ENCODE results near the gene FXYD1.

The FXYD1 gene

GRCh38 chr19:35106898-35107541 lies 31.6 kb upstream of the FXYD1 start:
- FAIRE-seq (no peak), DNase-seq (ENCODE audit: low spot score) (no peak)

DNA sequence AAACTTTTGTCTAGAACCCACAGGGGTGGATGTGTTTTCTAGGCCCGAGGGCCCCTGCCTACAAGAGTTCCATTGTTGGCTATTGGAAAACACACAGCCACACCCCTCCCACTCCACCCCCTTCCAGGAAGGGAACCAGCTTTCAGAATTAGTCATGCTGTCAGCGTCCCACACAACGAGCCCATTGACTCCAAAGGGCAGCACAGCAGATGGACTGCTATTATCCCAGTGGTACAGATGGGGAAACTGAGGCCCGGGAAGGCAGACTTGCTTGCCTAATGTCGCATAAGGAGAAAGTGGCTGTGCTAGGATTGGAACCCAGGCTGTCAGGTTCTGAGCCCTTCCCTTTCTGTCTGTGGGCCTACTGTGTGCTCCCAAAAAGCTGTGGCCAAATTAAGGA lies 31.1 kb upstream of the FXYD1 start:
- no peak for FAIRE-seq

GRCh38 chr19:35108730-35109129 lies 29.9 kb upstream of the FXYD1 start:
- DNase-seq (ENCODE audit: low spot score) (no peak), FAIRE-seq (no peak)

More for the DNA sequence above, 31.1 kb upstream of the FXYD1 start:
- DNase-seq (ENCODE audit: low spot score), result no peak

DNA sequence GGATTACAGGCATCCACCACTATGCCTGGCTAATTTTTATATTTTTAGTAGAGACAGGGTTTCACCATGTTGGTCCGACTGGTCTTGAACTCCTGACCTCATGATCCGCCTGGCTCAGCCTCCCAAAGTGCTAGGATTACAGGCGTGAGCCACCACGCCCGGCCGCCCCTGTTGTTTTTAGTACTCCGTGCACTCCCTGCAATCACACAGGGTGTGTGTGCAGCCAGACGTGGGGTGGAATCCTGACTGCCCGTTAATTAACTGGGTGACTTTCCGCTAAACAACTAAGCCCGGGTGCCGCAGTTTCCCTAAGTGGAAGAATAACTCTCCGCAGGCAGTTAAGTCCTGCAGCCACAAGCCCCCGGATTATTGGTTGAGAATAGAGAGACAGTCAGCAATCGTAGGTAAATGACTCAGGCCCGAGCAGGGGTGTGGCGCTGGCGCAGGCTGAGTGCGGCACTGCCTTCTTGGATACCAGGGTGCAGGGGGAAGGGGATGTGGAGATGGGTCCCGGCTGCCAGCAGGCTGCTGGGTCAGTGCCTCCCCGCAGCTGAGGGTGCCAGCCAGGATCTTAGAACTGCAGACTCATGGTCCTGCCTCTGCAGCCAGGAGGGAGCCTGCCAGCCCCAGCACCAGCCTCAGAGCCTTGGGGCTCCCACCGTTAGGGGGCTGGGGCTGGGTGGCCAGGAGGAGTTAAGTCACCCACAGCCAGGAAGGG lies 29.1 kb upstream of the FXYD1 start:
- no peak for FAIRE-seq

DNA sequence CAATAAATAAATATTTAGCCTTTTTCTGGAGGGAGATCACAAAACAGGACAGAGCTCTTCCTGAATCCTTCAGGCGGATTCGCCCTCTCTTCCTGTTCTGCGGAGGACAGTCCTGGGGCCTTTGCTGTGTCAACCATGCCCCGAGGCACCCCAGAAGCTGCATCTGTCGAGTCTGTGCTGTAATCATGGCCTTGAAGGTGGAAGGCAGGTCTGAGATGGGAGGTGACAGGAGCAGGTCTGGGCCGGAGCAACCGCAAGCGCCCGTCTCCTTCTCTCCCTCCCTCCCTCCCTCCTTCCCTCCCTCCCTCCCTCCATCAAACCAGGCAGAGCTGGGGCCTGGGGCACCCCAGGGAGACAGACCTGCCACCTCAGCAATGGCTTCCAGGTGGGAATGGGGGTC lies 27.6 kb upstream of the FXYD1 start:
- DNase-seq (ENCODE audit: low spot score), result no peak
- no peak for FAIRE-seq

More for the DNA sequence above, 29.1 kb upstream of the FXYD1 start:
- no peak for DNase-seq (ENCODE audit: low spot score)

DNA sequence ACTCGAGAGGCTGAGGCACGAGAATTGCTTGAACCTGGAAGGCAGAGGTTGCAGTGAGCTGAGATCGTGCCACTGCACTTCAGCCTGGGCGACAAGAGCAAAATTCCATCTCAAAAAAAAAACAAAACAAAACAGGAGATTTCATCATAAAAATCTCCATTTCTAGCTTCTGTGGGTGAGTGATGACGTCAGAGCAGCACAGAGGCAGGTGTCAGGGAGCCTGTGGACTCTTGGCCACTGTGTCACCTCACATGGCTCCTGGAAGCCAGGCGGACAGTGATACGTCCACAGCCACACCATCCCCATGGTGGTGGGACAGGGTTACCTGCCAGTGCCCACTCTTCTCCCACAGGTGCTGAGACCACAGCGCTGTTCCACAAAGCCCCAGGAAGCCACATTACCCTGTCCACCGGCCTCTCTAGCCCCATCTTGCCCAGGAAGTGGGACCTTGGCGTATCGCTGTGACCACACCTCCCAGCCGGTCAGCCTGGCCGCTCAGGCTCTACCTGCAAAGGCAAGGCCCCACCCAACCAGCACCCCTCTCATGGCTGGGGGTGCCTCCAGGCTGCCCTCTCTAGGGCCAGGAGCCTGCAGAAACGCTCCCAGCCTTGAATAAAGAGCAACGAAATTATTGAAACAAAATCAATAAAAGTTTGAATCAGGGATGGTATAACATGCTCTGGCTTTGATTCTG lies 25.5 kb upstream of the FXYD1 start:
- DNase-seq (ENCODE audit: low spot score) (no peak), FAIRE-seq (no peak)

- DNase-seq (ENCODE audit: low spot score), result no peak
- FAIRE-seq, result no peak
Measured at GRCh38 chr19:35114353-35115176, 24.1 kb upstream of the FXYD1 start.

DNA sequence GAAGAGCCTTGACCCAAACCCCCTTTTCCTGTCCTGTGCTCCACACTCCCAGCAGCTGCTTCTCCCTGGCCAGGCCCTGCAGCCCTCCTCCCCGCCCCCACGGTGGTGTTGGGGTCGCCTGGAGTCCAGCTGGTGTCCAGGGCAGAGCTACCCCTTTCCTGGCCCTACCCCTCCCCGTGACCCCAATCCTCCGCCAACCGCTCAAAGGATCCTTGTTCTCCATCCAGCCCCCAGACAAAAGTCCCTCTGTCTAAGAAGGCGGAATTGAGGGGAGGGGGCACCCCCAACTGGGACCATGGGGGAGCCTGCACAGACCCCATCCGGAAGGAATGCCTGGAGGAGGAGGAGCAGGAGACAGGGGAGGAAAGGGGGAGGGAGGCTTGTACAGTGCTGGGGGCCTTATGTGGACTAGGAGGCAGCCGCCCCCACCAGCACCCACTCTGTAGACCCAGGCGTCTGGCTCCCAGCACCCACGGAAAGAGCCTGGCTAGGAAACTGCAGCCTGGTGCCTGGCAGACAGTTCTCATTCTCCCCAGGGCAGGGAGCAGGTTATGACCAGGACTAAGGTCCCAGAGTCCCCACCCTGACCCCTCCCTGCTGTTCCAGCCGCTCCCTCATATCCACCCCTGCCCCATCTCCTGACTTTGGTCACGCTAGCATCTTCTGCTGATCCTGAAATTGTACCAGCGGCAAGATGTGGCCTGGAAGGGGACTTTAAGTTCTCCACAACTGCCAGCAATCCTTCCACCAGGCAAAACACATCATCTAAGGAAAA lies 23.3 kb upstream of the FXYD1 start, which contains the start of gene FXYD3:
Gene FXYD3 (plus strand): TSS at position 647 of the 775 bp plus-strand sequence. CDS start 3,554 bp downstream, outside the sequence.
- FAIRE-seq, result no peak
- no peak for DNase-seq (ENCODE audit: low spot score)

DNA sequence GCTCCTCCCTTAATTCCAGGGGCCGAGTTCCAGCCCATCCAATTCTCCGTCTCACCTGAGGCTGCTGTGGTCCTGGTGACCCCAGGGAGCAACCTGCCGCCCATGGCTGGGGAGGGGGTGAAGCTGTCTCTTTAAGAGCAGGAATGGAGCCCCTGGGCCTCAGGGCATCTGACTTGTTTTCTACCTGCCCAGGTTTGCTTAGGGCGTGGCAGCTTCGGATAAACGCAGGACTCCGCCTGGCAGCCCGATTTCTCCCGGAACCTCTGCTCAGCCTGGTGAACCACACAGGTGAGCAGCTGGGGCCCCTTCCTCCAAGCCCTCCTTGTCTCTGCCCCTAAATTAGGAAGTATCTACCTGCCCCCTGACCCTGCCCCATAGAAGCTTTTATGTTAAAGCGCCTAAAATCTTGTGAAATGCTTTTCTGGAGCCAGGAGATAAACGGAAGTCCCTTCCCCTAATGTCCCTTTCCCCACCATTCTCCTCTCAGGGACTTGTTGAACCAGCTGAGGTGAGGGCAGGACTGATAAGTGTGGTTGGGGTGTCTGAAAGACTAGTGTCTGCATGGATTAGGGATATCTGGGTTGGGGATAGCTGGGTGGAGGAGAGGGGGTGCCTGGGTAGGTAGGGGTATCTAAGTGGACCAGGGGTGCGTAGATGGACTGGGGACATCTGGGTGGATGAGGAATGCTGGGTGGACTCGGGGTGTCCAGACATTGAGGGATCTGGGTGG lies 22.4 kb upstream of the FXYD1 start:
- DNase-seq (ENCODE audit: low spot score), result no peak
- no peak for FAIRE-seq

GRCh38 chr19:35117116-35117515 lies 21.5 kb upstream of the FXYD1 start:
- no peak for DNase-seq (ENCODE audit: low spot score)
- no peak for FAIRE-seq

DNA sequence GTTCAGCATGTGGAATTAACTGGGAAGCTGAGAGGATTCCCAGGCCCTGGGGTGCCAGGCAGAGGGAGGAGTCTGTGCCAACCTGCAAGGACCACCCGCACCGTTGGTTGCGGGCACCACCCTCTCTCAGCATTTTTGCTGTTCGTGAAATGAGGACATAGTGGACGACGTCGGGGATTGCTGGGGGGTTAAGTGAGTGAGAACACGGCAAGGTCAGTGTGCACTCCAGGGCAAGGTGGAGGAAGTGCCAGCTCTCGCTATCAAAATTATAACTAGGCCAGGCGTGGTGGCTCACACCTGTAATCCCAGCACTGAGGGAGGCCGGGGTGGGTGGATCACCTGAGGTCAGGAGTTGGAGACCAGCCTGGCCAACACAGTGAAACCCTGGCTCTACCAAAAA lies 20.8 kb upstream of the FXYD1 start:
- FAIRE-seq, result no peak

GRCh38 chr19:35118268-35119020 lies 20.2 kb upstream of the FXYD1 start:
- no peak for DNase-seq (ENCODE audit: low spot score)
- no peak for FAIRE-seq

More for the DNA sequence above, 20.8 kb upstream of the FXYD1 start:
- no peak for DNase-seq (ENCODE audit: low spot score)

- FAIRE-seq, result no peak
Measured at GRCh38 chr19:35119091-35119490, 19.5 kb upstream of the FXYD1 start.

GRCh38 chr19:35119578-35120155 lies 19.0 kb upstream of the FXYD1 start:
- DNase-seq (ENCODE audit: low spot score) (no peak), FAIRE-seq (no peak)

More at GRCh38 chr19:35119091-35119490, 19.5 kb upstream of the FXYD1 start:
- DNase-seq (ENCODE audit: low spot score), result no peak

DNA sequence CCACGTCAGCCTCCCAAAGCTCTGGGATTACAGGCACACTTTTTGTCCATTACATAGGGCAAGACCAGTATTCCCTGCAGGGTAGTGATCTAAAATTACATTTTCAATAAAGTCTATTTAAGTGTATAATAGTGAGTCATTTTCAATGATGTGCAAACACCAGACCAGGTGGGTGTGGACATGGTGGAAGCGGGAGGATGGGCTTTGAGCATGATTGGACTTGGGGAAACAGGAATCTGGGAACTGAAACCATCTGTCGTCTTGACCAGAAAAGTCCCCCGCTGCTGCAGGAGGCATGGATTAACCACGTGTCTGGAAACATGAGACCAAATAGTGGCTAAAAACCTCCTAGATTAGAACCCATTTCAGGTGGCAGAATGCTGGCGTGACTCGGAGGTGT lies 18.1 kb upstream of the FXYD1 start:
- peak; percentile 20 for DNase-seq (ENCODE audit: low spot score)
- FAIRE-seq, result no peak

GRCh38 chr19:35120898-35121297 lies 17.7 kb upstream of the FXYD1 start:
- FAIRE-seq, result no peak
- no peak for DNase-seq (ENCODE audit: low spot score)

GRCh38 chr19:35122687-35123551 lies 15.7 kb upstream of the FXYD1 start:
- FAIRE-seq, result no peak
- no peak for DNase-seq (ENCODE audit: low spot score)

- no peak for DNase-seq (ENCODE audit: low spot score)
- FAIRE-seq, result no peak
Measured at GRCh38 chr19:35123573-35123972, 15.1 kb upstream of the FXYD1 start.
